SW 1271 (cell line): ENCODE results near the gene WBP1.
"Not testable (repeated sequence)": the region's sequence is repeated elsewhere in the genome, so short reads cannot be mapped to it uniquely, and the experiment has no call there.

Experiments
- DNase-seq, 2 experiments: peaks; one replicate each; lab custom pipeline; 2025; lab: John Stamatoyannopoulos, UW

WBP1 gene

DNA sequence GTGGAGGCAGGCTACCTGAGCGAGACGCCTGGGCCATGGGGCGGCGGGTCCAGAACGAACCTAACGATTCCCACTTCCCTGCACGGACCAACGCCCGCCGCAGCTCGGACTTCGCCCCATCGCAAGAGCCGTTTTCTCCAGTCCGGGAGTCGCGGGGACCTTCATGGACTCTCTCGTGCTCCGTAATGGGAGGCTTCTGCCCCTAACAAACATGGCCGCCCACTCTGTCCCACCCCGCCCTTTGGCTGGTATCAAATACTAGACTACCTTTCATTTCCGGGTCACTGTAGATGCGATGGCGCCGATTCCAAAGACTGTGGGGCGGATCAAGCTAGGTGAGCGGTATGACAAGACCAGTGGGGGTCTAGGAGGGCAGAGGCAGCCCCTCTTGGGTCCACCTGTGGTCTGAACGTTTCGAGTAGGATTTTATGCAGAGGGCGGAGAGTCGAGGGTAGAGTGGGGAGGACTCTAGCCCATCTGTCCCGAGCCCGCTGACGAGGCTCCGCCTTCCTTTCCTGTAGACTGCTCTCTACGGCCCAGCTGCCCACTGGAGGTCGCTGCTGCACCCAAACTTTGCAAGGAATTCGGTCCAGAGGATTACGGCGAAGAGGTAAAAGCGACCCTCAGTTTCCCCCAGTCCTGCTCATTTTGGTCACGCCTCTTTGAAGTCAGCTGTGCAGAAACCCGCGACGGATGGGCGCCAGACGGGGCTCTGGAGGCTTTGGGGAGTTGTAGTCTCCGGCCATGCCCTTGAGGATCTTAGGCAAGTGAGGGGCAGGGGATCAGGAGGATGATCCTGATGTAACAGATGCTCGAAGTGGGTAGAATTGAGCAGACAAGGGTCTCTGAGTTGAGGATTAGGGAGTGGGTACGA, 24.8 kb downstream of the WBP1 start, which contains the start of the genes CCDC142 and TTC31:
CCDC142 (minus strand) TSS at position 198 of the 874 bp plus-strand sequence; CDS start at position 37, 161 bp downstream.
TTC31 (plus strand) TSS at position 281 of the 874 bp plus-strand sequence; CDS start at position 296, 15 bp downstream.
- DNase-seq, result peak; percentile 82 to 97

DNA sequence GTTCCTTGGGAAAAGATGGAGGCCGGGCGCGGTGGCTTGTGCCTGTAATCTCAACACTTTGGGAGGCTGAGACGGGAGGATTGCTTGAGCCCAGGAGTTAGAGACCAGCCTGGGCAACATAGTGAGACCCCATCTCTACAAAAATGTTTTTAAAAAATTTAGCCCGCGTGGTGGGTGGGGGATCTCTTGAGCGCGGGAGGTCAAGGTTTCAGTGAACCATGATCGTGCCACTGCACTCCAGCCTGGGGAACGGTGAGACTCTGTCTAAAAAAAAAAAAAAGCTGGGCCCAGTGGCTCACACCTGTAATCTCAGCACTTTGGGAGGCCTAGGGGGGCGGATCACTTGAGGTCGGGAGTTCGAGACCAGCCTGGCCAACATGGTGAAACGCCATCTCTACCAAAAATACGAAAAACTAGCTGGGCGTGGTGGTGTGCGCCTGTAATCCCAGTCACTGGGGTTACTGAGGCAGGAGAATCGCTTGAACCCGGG, 25.5 kb downstream of the WBP1 start:
- DNase-seq, result not testable (repeated sequence)

DNA sequence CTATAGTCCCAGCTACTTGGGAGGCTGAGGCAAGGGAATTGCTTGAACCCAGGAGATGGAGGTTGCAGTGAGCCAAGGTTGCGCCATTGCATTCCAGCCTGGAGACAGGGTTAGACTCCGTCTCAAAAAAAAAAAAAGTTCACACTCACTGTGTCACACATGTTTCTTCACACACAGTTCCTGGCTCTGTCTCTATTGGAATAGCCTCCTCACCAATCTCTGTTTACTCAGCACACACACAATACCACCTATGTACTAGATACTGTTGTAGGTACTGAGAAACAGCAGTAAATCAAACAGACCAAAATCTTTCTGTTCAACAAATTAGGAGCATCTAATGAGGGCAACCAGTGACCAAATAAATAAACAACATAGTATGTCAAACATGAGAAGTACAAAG, 27.9 kb downstream of the WBP1 start:
- no peak for DNase-seq

DNA sequence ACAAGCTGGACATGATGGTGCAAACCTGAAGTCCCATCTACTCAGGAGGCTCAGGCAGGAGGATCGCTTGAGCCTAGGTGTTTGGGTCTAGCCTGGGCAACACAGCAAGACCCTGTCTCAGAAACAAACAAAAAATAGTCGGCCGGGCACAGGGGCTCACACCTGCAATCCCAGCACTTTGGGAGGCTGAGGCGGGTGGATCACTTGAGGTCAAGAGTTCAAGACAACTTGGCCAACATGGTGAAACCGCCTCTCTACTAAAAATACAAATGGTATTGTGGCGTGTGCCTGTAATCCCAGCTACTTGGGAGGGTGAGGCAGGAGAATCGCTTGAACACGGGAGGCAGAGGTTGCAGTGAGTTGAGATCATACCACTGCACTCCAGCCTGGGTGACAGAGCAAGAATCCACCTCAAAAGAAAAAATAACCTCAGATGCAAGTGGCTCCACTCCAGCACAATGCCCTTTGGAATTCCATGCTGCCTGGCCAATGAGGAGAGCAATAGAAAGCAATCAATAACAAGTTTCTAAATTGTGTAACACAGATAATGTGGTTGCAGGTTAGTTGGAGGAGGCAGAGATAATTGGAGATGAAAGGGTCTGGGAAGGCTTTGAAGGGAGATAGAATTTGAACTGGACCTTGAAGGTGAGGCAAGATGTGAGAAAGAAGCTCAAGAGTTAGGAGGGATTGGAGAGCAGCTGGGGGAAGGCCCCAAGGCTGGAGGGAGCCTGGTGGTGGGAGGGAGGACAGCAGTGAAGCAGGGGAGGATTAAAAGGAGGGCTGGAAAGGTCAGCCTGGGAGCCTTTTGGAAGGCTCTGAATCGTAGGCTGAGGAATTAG, 30.6 kb downstream of the WBP1 start:
- no peak for DNase-seq

DNA sequence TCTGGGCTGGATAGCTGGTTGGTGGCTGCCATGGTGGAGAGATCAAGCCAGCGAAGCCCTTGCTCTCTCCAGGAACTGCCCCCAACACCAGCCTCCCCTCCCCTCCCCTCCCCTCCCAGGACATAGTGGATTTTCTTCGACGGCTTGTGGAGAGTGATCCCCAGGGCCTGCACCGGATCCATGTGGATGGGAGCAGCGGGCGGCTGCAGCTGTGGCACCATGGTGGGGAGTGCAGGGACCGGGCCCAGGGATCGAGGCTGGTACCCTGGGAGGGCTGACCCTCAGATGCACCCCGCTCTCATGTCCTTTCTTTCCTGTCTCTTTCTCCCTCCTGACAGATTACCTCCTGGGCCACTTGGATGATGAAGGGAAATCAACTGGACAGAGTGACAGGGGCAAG, 31.7 kb downstream of the WBP1 start:
- DNase-seq, result no peak

DNA sequence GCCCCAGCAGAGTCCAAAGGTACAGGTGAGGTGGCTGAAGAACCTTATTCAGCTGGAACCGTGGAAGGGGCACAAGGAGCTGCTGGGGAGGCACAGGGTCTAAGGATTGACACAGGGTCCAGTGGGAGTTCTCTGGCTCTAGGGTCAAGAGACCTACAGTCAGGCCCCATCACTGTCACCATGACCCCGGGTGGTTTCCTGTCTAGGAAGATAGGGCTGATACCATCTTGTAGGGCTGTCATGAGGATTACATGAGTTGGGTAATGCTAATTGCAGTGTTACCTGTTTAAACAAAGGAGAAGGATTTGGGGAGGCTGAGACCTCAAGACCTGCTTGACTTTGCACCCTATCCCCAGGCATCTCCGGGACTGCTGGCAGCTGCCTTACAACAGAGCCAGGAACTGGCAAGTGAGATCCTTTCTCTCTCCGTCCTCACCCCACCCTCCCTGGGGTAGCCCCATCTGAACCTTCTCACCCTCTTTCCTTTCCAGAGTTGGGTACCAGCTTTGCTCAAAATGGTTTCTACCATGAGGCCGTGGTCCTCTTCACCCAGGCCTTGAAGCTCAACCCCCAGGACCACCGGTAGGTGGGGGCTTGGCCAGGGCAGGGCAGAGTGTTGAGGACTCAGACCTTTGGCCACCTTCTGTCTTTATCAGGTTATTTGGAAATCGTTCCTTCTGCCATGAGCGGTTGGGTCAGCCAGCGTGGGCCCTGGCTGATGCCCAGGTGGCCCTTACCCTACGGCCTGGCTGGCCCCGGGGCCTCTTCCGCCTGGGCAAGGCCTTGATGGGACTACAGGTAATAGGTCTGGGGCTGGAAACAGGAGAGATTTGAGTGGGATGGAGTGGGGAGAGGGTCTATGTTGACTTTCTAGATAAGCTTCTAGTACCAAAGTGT, 33.7 kb downstream of the WBP1 start:
- DNase-seq, result no peak

DNA sequence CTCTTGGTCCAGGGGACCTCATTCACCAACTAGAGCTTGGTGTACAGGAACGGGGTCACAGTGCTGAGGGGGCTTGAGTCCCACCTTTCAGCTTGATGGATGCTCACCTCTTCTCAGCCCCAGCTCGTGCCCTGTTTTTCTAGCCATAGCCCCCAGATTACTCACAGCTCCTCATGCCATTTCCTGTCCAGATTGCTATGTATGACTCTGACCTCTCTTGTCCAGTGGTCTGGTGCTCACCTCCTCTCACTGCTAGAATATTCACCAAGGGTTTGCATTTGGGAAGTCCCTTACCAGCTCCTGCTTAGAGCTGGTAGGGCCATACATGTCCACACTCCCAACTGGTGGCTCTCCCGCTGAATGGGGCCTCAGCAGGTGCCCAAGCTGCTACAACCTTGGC, 35.3 kb downstream of the WBP1 start:
- DNase-seq, result no peak

DNA sequence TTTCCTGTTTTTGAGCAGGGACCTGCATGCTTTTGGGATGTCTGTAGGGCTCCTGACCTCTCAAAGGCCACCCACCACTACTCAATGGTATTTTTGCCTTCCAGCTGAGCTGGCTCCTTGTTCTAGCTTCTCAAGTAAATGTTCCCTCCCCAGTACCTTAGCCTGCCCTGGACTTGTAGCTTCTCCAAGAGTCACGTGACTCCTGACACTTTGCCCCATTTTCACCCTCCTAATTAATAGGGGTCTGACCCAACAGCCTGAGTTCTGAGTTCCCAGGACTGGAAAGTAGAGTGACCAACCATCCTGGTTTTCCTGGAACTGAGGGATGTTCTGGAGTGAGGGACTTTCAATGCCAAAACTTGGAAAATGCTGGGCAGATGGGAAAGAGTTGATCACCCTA, 37.2 kb downstream of the WBP1 start:
- DNase-seq, result no peak

DNA sequence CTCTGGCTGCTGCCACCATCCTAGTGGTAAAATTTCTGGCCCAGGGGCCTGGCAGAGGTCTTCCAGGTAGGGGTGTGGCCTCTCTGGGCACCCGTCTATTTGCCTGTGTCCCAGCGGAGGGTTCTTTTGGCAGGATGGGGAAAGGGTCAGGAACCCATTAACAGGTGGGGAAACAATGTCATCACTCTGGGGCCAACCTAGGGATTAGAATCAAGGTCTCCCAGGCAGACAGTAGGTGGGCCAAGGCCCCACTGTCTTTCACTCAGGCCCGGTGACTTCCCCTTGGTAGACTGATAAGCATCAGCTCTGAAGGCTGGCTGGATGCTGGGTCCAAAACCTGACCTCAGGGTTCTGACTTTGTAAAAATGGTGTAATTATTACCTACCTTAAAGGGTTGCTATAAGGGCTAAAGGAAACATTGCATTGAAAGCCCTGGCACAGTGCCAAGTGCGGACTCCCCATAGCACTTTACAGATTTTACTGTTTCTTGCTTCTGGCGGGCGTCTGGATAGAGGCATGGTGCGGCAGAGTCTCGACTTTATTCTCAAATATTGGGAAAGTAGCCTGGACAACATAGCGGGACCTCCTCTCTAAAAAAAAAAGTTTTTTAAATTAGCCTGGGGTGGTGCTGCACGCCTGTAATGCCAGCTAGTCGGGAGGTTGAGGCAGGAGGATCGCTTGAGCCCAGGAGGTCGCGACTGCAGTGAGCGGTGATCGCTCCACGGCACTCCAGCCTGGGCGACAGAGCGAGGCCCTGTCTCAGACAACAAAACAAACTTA, 38.9 kb downstream of the WBP1 start:
- DNase-seq, result no peak

DNA sequence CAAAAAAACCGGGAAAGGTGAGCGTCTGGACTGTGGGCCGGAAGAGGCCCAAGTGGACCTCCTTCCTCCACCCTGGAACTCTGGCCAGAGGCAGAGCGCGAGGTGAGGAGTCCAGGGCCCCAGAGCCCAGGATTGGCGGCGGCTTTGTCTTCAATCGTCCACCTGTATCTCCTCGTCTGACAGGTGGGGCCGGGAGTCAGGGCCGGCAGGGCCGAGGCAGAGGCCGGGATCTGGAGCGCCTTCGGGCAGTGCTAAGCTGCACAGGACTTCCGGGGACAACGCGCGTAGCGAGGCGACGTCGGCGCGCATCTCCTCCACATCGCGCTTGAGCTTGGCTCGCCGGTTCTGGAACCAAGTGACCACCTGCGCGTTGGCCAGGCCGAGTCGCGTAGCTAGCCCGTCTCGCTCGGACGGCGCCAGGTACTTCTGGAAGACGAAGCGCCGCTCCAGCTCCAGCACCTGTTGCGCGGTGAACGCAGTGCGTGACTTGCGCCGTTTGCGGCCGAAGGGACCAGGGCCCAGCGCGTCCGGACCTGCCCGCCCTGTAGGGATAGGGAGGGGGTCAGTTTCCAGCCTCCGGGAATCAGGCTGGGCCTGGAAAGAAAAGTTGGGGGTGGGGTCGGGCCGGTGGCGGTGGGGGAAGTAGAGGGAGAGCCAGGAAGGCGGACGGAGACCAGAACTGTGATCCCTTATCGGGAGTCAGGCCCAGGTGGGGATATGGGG, 39.7 kb downstream of the WBP1 start:
- DNase-seq, result no peak

DNA sequence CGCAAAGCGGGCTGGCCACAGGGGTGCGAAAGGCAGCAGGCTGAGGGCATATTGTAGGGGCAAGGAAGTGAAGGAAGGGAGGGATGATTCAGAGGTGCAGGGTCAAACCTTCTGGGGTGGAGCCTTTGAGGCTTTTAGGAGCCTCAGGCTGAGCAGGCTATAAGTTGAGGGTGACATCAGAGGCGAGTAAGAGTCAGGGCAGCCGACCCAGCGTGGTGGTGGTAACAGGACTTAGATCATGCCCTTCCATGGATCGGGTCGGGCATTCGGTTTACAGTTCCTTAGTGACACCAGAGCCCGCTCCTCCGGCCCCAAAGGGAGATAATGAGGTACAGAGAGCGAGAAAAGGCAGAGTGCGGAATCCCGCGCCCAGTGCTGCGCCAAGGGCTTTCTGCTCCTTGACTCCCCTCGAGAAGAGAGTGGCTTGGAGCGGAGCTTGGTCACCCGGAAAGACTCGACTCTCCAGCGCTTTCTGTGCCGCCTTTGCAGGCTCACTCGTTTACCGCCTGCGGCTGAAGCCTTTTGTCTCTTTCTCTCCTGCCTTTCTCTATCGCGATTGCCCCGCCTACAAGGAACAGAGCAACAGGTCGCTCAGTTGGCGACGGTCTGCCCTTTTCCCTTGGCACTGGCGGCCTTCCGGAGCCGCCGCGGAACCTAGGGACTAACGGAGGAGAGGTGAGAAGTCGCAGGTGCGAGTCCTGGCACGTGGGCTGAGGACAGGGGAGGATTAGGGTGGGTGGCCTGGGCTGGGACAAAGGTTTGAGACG, 40.4 kb downstream of the WBP1 start:
- DNase-seq, result no peak

DNA sequence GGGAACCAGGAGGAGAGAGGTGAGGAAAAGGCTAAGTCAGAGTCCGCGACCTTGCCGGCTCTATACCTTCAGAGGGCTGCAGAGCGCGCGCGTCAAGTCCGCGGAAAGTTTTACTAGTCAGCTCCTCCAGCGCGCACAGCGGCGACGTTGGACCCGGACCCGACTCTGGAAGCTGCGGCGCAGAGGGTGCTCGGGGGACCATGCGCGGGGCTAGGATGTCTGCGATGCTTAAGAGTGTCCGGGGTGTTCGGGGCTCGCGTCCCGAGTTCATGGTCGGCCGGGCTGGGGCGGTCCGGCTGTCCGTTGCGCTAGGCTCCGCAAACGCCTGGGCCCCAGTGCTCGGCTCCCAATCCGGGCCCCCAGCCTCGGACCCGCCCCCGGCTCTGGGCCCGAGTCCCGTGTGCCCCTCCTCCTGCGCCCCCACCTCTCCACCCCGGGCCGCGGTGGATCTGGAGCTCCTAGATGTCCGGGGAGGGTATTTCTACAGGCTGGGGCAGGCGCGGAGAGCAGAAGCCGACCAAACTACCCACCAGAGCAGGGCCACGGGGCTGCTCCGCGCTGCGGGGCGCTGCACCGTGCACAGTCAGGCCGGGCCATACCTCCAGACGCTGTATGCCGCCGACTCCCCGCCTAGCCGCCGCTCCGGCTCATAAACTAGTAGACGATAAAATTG, 41.2 kb downstream of the WBP1 start, which contains the start of gene LBX2:
LBX2 (minus strand) TSS at position 337 of the 673 bp plus-strand sequence; CDS start at position 271, 66 bp downstream.
- DNase-seq, result no peak

DNA sequence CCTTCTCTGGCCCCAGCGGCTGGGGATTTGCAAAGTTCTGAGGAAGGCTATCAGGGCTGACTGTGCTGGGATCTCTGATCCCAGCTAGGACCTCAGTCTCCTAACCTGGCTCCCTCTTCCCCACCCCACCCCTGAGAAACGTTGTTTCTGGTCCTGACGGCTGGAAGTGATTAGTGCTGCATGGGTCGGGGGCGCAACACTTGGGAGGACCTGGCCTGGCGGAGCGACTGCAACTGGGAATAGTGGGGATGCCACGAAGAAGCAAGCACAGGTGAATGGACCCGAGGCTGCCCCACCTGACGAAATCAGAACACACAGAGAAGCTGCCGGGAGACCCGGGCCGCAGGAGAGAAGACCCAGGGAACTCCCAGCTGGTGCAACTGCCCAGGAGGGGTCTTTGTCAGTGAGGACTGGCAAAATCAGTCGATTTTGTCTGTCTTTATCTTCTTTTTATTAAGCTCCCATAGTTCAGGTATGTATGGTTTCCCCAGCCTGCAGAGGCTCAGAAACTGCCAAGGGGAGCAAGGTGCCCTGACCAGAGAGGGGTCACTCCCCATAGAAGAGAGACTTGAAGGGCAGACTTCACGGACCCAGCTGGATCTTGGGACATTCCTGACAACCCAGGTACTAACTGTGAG, 41.8 kb downstream of the WBP1 start:
- no peak for DNase-seq

DNA sequence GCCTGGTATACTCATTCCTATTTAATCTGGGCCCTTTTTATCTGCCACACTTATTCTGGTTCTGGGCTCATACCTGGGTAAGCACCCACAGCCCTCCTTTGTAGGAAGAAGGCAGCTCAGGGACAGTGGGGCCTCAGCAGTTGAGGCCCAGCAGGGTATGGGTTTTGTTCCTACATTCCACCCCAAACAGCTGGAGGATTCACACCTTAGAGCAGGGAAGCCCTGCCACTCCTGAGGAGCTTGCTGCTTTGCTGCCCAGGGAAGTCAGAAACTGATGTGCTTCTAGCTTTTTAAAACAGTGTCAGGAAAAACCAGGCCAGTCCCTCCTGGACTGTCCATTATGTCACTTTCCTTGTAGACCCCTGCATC, 42.3 kb downstream of the WBP1 start:
- no peak for DNase-seq

DNA sequence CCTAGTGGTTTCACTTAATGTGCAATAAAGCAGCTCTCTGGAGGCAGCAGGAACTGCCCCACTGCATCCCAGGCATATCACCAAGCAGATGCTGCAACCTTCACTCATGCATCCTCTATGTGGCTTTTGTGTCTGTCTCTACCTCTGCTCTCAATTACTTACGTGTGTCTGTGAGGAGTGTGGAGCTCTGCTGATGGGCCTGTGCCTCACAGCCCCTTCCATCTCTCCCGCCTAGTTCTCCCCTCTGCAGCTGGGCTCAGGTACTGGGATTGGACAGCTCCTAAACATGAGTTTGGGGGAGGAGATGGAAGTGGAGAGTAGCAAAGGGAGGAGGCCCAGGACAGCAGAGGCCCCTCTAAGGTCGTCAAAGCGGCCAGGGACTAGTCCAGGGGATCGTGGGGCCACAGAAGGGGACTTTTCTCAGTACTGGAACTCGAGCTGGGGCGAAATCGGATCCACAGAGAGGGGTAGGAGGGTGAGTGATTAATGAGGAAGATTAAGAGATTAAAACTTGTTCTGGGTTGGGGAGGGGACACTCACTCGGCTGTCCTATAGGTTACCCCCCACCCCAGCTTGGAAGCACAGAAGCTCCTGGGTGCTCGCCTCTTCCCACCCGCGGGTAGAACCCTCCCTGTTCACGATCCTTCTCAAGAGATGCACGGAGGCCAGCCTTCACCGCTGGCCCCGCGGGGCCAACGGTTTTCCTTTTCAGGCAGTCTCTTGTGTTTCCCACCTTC, 43.3 kb downstream of the WBP1 start:
- no peak for DNase-seq

DNA sequence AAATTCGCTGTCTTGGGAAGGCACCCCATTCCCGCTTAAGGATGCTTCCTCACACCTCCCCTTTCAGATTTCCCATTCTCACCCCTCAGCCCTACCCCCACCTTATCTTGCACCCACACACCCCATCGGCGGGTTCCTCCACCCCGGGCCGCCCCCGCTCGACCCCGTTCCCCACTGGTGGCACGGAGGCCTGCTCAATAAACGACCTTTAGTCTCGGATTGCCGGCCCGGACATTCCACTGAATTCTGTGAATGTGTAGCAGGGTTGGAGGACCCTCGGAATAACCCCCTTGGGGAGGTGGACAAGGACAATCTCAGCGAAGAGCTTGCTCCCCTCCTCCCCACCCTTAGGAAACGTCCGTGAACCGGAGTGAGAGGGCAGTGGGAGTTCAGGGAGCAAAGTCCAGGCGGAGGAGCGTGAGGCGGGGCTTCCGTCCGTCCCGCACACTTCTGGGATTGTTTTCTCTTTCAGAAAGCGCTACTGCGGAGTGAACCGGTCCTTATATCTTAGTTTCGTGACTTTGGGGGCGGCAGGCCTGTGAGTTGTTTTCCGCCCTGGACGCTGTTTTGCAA, 44.0 kb downstream of the WBP1 start:
- no peak for DNase-seq
